Osteoblast (primary cell): ENCODE data around the gene PHF2. TPM values are rescaled to one million over a fixed set of nuclear protein-coding genes. Genes with fewer than 3 reads are reported as not detected.
"Not testable (repeated sequence)": the region's sequence is repeated elsewhere in the genome, so short reads cannot be mapped to it uniquely, and the experiment has no call there.

Source experiments
- DNase-seq: peaks from one replicate; pipeline ENCODE4 v3.0.0; 2011; ENCODE audit warnings: low spot score, mixed read lengths; ENCODE audit not compliant: insufficient read length; ENCODE audit errors: missing footprints
- H2AFZ ChIP-seq: 2 replicates; pipeline ENCODE4 v1.6.0; 2011; ENCODE audit warnings: mild to moderate bottlenecking, low read length
- H3K27ac ChIP-seq: 2 replicates; pipeline ENCODE4 v1.5.1; 2011; ENCODE audit warnings: mild to moderate bottlenecking, low read depth, low read length, moderate library complexity
- H3K27me3 ChIP-seq: 2 replicates; pipeline ENCODE4 v1.6.0; 2012; ENCODE audit warnings: mild to moderate bottlenecking, control low read depth, inconsistent platforms, low read length, moderate library complexity; ENCODE audit not compliant: insufficient read depth
- H3K36me3 ChIP-seq: 2 replicates; pipeline ENCODE4 v1.5.1; 2011; ENCODE audit warnings: mild to moderate bottlenecking, low read length, control low read depth, moderate library complexity; ENCODE audit not compliant: insufficient read depth
- H3K4me1 ChIP-seq: 2 replicates; pipeline ENCODE4 v1.5.1; 2011; ENCODE audit warnings: mild to moderate bottlenecking, low read length, control low read depth, moderate library complexity; ENCODE audit not compliant: insufficient read depth
- H3K4me2 ChIP-seq: 2 replicates; pipeline ENCODE4 v1.6.0; 2011; ENCODE audit warnings: mild to moderate bottlenecking, low read length; ENCODE audit not compliant: insufficient read depth
- H3K4me3 ChIP-seq: fragments of 200-600 bp; sonication (generic); 3 replicates; pipeline ENCODE4 v1.5.1; 2012; ENCODE audit warnings: mild to moderate bottlenecking, low read length, inconsistent platforms; ENCODE audit not compliant: insufficient read depth
- H3K79me2 ChIP-seq: 2 replicates; pipeline ENCODE4 v1.6.0; 2012; ENCODE audit warnings: mild to moderate bottlenecking, low read length, control low read depth, inconsistent platforms; ENCODE audit not compliant: insufficient read depth
- H3K9me3 ChIP-seq: 2 replicates; pipeline ENCODE4 v1.5.1; 2011; ENCODE audit warnings: low read depth, low read length, control low read depth
- H4K20me1 ChIP-seq: 2 replicates; pipeline ENCODE4 v1.6.0; 2012; ENCODE audit warnings: mild to moderate bottlenecking, low read length, control low read depth; ENCODE audit not compliant: insufficient read depth
- CTCF ChIP-seq: IDR thresholded peaks from 2 replicates; pipeline ENCODE4 v1.5.1; 2011; ENCODE audit warnings: mild to moderate bottlenecking, low read depth, low read length, moderate library complexity; ENCODE audit errors: extremely low read depth
- total RNA-seq: library from RNA; depleted of rRNA; stranded (reverse); fragments of >200 nt; gene quantifications from 2 replicates; pipeline ENCODE4 v1.2.3, GENCODE V29; 2012

The PHF2 gene
- total RNA-seq, 1 donor: 14.8 TPM

- no peak overlapping the region for H2AFZ ChIP-seq
- no peak overlapping the region for H3K27ac ChIP-seq
- H3K9me3 ChIP-seq: no peaks in the 10 kb centered on the region
- no peaks in the 10 kb centered on the region for H3K79me2 ChIP-seq
- H3K4me1 ChIP-seq: no peaks in the 10 kb centered on the region
- H4K20me1 ChIP-seq: no peaks in the 10 kb centered on the region
- H3K27me3 ChIP-seq: no peaks in the 10 kb centered on the region
- no peak for DNase-seq
- peaks cover 17% of the 10 kb centered on the region for H3K36me3 ChIP-seq
- H3K4me2 ChIP-seq: no peak overlapping the region
- H3K4me3 ChIP-seq: no peak overlapping the region
- TF ChIP-seq CTCF: no peak
These were observed 87.6 kb downstream of the PHF2 start for GRCh38 chr9:93663877-93664548.

GRCh38 chr9:93664549-93665120 lies 88.3 kb downstream of the PHF2 start:
- no peaks in the 10 kb centered on the region for H3K27me3 ChIP-seq
- H3K4me1 ChIP-seq: no peaks in the 10 kb centered on the region
- H2AFZ ChIP-seq: no peak overlapping the region
- peaks cover 3% of the 10 kb centered on the region for H4K20me1 ChIP-seq
- H3K36me3 ChIP-seq: peaks cover 17% of the 10 kb centered on the region
- no peaks in the 10 kb centered on the region for H3K9me3 ChIP-seq
- H3K27ac ChIP-seq: no peak overlapping the region
- H3K4me3 ChIP-seq: no peak overlapping the region
- no peak overlapping the region for H3K4me2 ChIP-seq
- no peak for TF ChIP-seq CTCF
- no peaks in the 10 kb centered on the region for H3K79me2 ChIP-seq
- DNase-seq: no peak

GRCh38 chr9:93665128-93665636 lies 88.8 kb downstream of the PHF2 start:
- Histone ChIP-seq H4K20me1 (peaks cover 9% of the 10 kb centered on the region), H3K27me3 (no peaks in the 10 kb centered on the region), H3K27ac (no peak overlapping the region), H3K4me3 (no peak overlapping the region), H3K79me2 (no peaks in the 10 kb centered on the region), H3K36me3 (peaks cover 17% of the 10 kb centered on the region), H3K9me3 (no peaks in the 10 kb centered on the region), H2AFZ (no peak overlapping the region), H3K4me1 (no peaks in the 10 kb centered on the region), H3K4me2 (no peak overlapping the region)
- DNase-seq: no peak
- no peak for TF ChIP-seq CTCF

GRCh38 chr9:93665637-93666438 lies 89.5 kb downstream of the PHF2 start:
- H3K4me1 ChIP-seq: no peaks in the 10 kb centered on the region
- no peaks in the 10 kb centered on the region for H3K79me2 ChIP-seq
- no peak overlapping the region for H3K4me2 ChIP-seq
- H3K4me3 ChIP-seq: no peak overlapping the region
- H3K9me3 ChIP-seq: no peaks in the 10 kb centered on the region
- H2AFZ ChIP-seq: no peak overlapping the region
- TF ChIP-seq CTCF: no peak
- H3K27me3 ChIP-seq: no peaks in the 10 kb centered on the region
- peak; percentile 30 for DNase-seq
- no peak overlapping the region for H3K27ac ChIP-seq
- peaks cover 14% of the 10 kb centered on the region for H3K36me3 ChIP-seq
- H4K20me1 ChIP-seq: peaks cover 14% of the 10 kb centered on the region

- H3K9me3 ChIP-seq, H3K79me2 ChIP-seq, H3K4me1 ChIP-seq, H3K4me2 ChIP-seq, H3K27me3 ChIP-seq, H3K4me3 ChIP-seq, H3K27ac ChIP-seq, H2AFZ ChIP-seq, DNase-seq: not testable (repeated sequence)
- peaks cover 13% of the 10 kb centered on the region for H3K36me3 ChIP-seq
- H4K20me1 ChIP-seq: peaks cover 16% of the 10 kb centered on the region
These were observed 90.0 kb downstream of the PHF2 start for GRCh38 chr9:93666439-93666784.
